ENCODE results near the gene KDM4B. TPM values are rescaled to one million over a fixed set of nuclear protein-coding genes. Genes with fewer than 3 reads are reported as not detected.

The KDM4B gene
- total and polyA plus RNA-seq, 2 donors (not counting 1 experiment from before 2014, with no cell fraction given): 75.5 to 205 TPM

DNA sequence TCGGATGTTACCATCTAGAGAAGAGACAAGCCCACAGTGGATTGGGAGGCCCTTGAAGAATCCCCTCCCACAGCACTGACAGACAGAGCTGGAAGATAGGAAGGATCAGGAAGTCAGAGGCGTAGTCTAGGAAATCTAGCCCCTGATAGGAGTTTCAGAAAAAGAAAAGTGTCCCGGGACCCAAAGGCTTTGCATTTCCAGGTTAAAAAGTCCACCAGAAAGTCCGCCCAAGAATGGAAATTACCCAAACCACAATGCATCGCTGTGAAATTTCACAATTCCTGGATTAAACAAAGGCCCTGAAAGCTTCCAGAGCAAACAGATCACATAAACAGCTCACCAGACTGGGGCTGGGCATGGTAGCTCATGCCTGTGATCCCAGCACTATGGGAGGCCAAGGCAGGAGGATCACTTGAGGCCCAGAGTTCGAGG, 146.9 kb downstream of the KDM4B start:
- POLR2A ChIA-PET: interaction anchor here (0.6 to 1.0 kb wide), 3 partner anchors 8 to 67 kb away, joined by 3 to 8 read pairs (median 4); no protein-coding TSS in a partner anchor

DNA sequence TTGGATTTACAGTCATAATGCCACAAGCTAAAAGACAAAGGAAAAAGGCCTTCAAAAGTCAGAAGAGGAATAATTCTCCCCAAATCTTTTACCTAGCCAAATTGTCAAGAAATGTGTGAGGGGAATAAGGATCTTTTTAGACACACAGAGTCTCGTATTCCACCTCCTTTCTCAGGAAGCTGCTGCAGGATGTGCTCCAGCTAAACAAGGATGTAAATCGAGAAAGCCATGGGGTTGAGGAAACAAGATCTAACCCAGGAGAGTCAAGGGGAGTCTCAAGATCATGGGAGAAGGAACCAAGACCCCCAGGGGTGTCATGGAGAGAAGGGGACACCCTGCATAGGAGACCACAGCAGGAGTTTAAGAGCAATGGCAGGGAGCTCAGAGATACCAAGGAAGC, 147.4 kb downstream of the KDM4B start:
- CTCF ChIA-PET: interaction anchor here (0.8 kb wide), 1 partner anchor 9 kb away, joined by 3 read pairs; no protein-coding TSS in a partner anchor
- peak overlapping the region; percentile 72 for H3K27ac Mint-ChIP-seq
- POLR2A ChIA-PET: interaction anchor here (0.7 to 1.0 kb wide), 2 partner anchors 16 to 68 kb away, joined by 3 to 8 read pairs; no protein-coding TSS in a partner anchor

More for the DNA sequence above, 146.9 kb downstream of the KDM4B start:
- H3K27me3 Mint-ChIP-seq: no peaks in the 10 kb centered on the region
- H3K4me3 Mint-ChIP-seq: no peak overlapping the region
- CTCF ChIA-PET: interaction anchor here (0.6 to 0.8 kb wide), 2 partner anchors 9 to 246 kb away, joined by 3 read pairs; no protein-coding TSS in a partner anchor
- no peak for TF ChIP-seq EZH2 (IDR thresholded peaks at IDR 0.05; ENCODE audit: borderline replicate concordance, insufficient read depth, low read depth, low read length, poor library complexity, severe bottlenecking)
- TF ChIP-seq, protein P1, sequence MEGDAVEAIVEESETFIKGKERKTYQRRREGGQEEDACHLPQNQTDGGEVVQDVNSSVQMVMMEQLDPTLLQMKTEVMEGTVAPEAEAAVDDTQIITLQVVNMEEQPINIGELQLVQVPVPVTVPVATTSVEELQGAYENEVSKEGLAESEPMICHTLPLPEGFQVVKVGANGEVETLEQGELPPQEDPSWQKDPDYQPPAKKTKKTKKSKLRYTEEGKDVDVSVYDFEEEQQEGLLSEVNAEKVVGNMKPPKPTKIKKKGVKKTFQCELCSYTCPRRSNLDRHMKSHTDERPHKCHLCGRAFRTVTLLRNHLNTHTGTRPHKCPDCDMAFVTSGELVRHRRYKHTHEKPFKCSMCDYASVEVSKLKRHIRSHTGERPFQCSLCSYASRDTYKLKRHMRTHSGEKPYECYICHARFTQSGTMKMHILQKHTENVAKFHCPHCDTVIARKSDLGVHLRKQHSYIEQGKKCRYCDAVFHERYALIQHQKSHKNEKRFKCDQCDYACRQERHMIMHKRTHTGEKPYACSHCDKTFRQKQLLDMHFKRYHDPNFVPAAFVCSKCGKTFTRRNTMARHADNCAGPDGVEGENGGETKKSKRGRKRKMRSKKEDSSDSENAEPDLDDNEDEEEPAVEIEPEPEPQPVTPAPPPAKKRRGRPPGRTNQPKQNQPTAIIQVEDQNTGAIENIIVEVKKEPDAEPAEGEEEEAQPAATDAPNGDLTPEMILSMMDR (IDR thresholded peaks at IDR 0.05): no peak
- no peak overlapping the region for H3K9ac ChIP-seq (ENCODE audit: low read length)
- 90% methylated on average over 3 of the region's 6 CpGs for WGBS (ENCODE audit: insufficient coverage)
- peaks cover 5 to 6% of the 10 kb centered on the region in 2 donors for H3K4me1 ChIP-seq (ENCODE audit: control insufficient read depth in 2 of 2, insufficient read depth in 2 of 2, low read length in 2 of 2)
- DNase-seq: no peak
- H3K36me3 ChIP-seq (replicated peaks in 1 of 2; ENCODE audit: control extremely low read depth in 1 of 2, control insufficient read depth in 1 of 2, extremely low read depth in 1 of 2, insufficient read depth in 2 of 2, low read length in 1 of 2): peaks cover 0 to 26% of the 10 kb centered on the region in 2 experiments
- H3K27ac Mint-ChIP-seq: no peak overlapping the region
- H2AFZ ChIP-seq (ENCODE audit: insufficient read depth, low read depth, low read length, poor library complexity, severe bottlenecking): no peak overlapping the region
- no peaks in the 10 kb centered on the region for H3K27me3 ChIP-seq (replicated peaks in 1 of 4; ENCODE audit: control extremely low read depth in 1 of 4, control insufficient read depth in 3 of 4, insufficient read depth in 4 of 4, low read length in 3 of 4)
- H3K27ac ChIP-seq (ENCODE audit: low read length in 2 of 2): no peak overlapping the region
- H3K79me2 ChIP-seq (ENCODE audit: control insufficient read depth, insufficient read depth, low read length): no peaks in the 10 kb centered on the region
- no peak overlapping the region for H3K4me2 ChIP-seq (replicated peaks; ENCODE audit: low read depth, low read length, poor library complexity, severe bottlenecking)
- intact Hi-C loops (cut with micrococcal nuclease): no loop called here
- no peak overlapping the region for H3K4me3 ChIP-seq (ENCODE audit: control extremely low read depth in 1 of 5, extremely low read depth in 1 of 5, insufficient read depth in 1 of 5, low read depth in 2 of 5, low read length in 4 of 5)
- no peaks in the 10 kb centered on the region for H3K9me3 Mint-ChIP-seq (ENCODE audit: insufficient read depth)
- H3K9me3 ChIP-seq (ENCODE audit: control extremely low read depth in 1 of 3, control insufficient read depth in 2 of 3, insufficient read depth in 1 of 3, low read length in 2 of 3): peaks cover 0 to 14% (median 5%) of the 10 kb centered on the region in 3 donors
- no peak for ATAC-seq (ENCODE audit: low read depth)
- H3K4me1 Mint-ChIP-seq: peaks cover 9% of the 10 kb centered on the region
- H4K20me1 ChIP-seq (ENCODE audit: control insufficient read depth, insufficient read depth, low read length, poor library complexity, severe bottlenecking): no peaks in the 10 kb centered on the region

More for the DNA sequence above, 147.4 kb downstream of the KDM4B start:
- Histone ChIP-seq H3K27me3 (replicated peaks in 1 of 4; ENCODE audit: control extremely low read depth in 1 of 4, control insufficient read depth in 3 of 4, insufficient read depth in 4 of 4, low read length in 3 of 4) (no peaks in the 10 kb centered on the region), H4K20me1 (ENCODE audit: control insufficient read depth, insufficient read depth, low read length, poor library complexity, severe bottlenecking) (no peaks in the 10 kb centered on the region), H3K4me2 (replicated peaks; ENCODE audit: low read depth, low read length, poor library complexity, severe bottlenecking) (no peak overlapping the region), H3K79me2 (ENCODE audit: control insufficient read depth, insufficient read depth, low read length) (no peaks in the 10 kb centered on the region), H3K36me3 (replicated peaks in 1 of 2; ENCODE audit: control extremely low read depth in 1 of 2, control insufficient read depth in 1 of 2, extremely low read depth in 1 of 2, insufficient read depth in 2 of 2, low read length in 1 of 2) (peaks cover 0 to 28% of the 10 kb centered on the region in 2 experiments), H3K4me3 (ENCODE audit: control extremely low read depth in 1 of 5, extremely low read depth in 1 of 5, insufficient read depth in 1 of 5, low read depth in 2 of 5, low read length in 4 of 5) (no peak overlapping the region), H2AFZ (ENCODE audit: insufficient read depth, low read depth, low read length, poor library complexity, severe bottlenecking) (no peak overlapping the region), H3K4me1 (ENCODE audit: control insufficient read depth in 2 of 2, insufficient read depth in 2 of 2, low read length in 2 of 2) (peaks cover 10 to 11% of the 10 kb centered on the region in 2 donors), H3K9me3 (ENCODE audit: control extremely low read depth in 1 of 3, control insufficient read depth in 2 of 3, insufficient read depth in 1 of 3, low read length in 2 of 3) (peaks cover 0 to 14% (median 5%) of the 10 kb centered on the region in 3 donors), H3K27ac (ENCODE audit: low read length in 2 of 2) (no peak overlapping the region), H3K9ac (ENCODE audit: low read length) (no peak overlapping the region)
- no peaks in the 10 kb centered on the region for H3K9me3 Mint-ChIP-seq (ENCODE audit: insufficient read depth)
- WGBS (ENCODE audit: insufficient coverage): no CpG with 5 or more reads among the region's 2 CpGs
- DNase-seq (no peak), ATAC-seq (ENCODE audit: low read depth) (no peak)
- intact Hi-C loops (cut with micrococcal nuclease): no loop called here
- H3K4me1 Mint-ChIP-seq: peaks cover 14% of the 10 kb centered on the region
- H3K4me3 Mint-ChIP-seq: no peak overlapping the region
- TF ChIP-seq, protein P1 (IDR thresholded peaks at IDR 0.05): no peak
- TF ChIP-seq EZH2 (IDR thresholded peaks at IDR 0.05; ENCODE audit: borderline replicate concordance, insufficient read depth, low read depth, low read length, poor library complexity, severe bottlenecking): no peak
- no peaks in the 10 kb centered on the region for H3K27me3 Mint-ChIP-seq

All from B cell (primary cell).